Kidney epithelial cell (primary cell): ENCODE measurements around the gene CDK6. TPM values are rescaled to one million over a fixed set of nuclear protein-coding genes. Genes with fewer than 3 reads are reported as not detected.
A peak's percentile ranks its signal among the peaks of the same experiment; 100 is the strongest.

Source experiments
- DNase-seq: peaks from one replicate; pipeline ENCODE4 v3.0.0-alpha.2; 2010; ENCODE audit warnings: low read depth
- H3K27me3 ChIP-seq: 2 replicates; pipeline ENCODE4 v1.6.0; 2011; ENCODE audit warnings: low read length; ENCODE audit not compliant: control insufficient read depth, insufficient read depth
- H3K36me3 ChIP-seq: 2 replicates; pipeline ENCODE4 v1.5.1; 2011; ENCODE audit warnings: low read length; ENCODE audit not compliant: control insufficient read depth, insufficient read depth
- H3K4me3 ChIP-seq: 2 replicates; pipeline ENCODE4 v1.5.1; 2011; ENCODE audit warnings: low read depth, mild to moderate bottlenecking, control low read depth, low read length
- CTCF ChIP-seq: IDR thresholded peaks from 2 replicates; pipeline ENCODE4 v1.5.1; 2011; ENCODE audit warnings: mild to moderate bottlenecking, moderate library complexity, low read length, control low read depth, inconsistent platforms; ENCODE audit not compliant: insufficient read depth, poor library complexity, severe bottlenecking
- total RNA-seq: library from RNA; depleted of rRNA; stranded (reverse); fragments of >200 nt; gene quantifications from 2 replicates; pipeline ENCODE4 v1.2.3, GENCODE V29; 2015

The CDK6 gene
- total RNA-seq, 1 donor from 2014 or later = 91.0 TPM

DNA sequence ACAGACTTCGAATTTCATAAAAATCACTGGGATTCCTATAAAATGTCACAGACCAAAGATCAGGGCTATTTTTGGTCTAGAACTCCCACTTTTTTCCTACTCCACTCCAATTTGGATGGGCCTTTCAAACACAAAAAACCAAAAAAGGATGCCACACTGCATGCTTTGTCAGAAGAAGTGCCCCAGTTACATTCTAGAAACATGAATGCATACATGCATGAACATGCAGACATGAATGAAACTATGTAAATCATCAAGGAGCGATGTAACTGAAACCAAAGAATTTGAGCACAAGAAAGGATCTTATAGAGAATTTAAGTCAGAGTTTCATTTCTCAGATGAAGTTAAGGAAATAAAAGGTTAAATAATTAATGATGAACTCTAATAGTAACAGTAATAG is 214.3 kb downstream of the CDK6 start:
- H3K4me3 ChIP-seq = no peak overlapping the region
- no peak for DNase-seq
- H3K36me3 ChIP-seq = no peaks in the 10 kb centered on the region
- no peaks in the 10 kb centered on the region for H3K27me3 ChIP-seq
- TF ChIP-seq CTCF = no peak

GRCh38 chr7:92621561-92622023 is 214.8 kb downstream of the CDK6 start:
- TF ChIP-seq CTCF = no peak
- Histone ChIP-seq H3K27me3 (no peaks in the 10 kb centered on the region), H3K4me3 (no peak overlapping the region), H3K36me3 (no peaks in the 10 kb centered on the region)
- no peak for DNase-seq

- peak; percentile 65 for TF ChIP-seq CTCF
- no peak for DNase-seq
- Histone ChIP-seq H3K27me3 (no peaks in the 10 kb centered on the region), H3K4me3 (no peak overlapping the region), H3K36me3 (no peaks in the 10 kb centered on the region)
These were observed 215.3 kb downstream of the CDK6 start for GRCh38 chr7:92621026-92621540.

DNA sequence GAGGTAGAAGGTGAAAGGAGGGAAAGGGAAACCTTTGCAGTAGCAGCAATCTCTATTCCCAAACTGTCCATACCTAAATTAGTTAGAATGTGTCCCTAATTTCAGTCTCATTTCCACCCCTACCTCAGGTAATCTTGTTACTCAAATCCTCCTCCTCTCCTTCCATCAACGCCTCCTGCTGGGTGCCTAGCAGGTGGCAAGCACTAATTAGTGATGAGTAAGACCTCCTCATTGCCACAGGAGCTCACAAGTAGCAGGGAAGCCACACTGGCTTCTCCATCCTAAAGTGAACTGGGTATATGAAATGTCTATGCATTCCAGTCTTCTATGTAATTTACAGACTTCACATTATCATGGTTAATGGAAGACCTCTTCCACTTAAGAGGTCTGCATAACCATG is 220.5 kb downstream of the CDK6 start:
- H3K36me3 ChIP-seq = no peaks in the 10 kb centered on the region
- DNase-seq = no peak
- no peaks in the 10 kb centered on the region for H3K27me3 ChIP-seq
- no peak for TF ChIP-seq CTCF
- no peak overlapping the region for H3K4me3 ChIP-seq

- no peak overlapping the region for H3K4me3 ChIP-seq
- no peaks in the 10 kb centered on the region for H3K27me3 ChIP-seq
- no peak for TF ChIP-seq CTCF
- no peaks in the 10 kb centered on the region for H3K36me3 ChIP-seq
- DNase-seq = no peak
These were observed 221.7 kb downstream of the CDK6 start for GRCh38 chr7:92614660-92615174.

GRCh38 chr7:92613720-92614119 is 222.7 kb downstream of the CDK6 start:
- Histone ChIP-seq H3K27me3 (no peaks in the 10 kb centered on the region), H3K4me3 (no peak overlapping the region), H3K36me3 (no peaks in the 10 kb centered on the region)
- no peak for TF ChIP-seq CTCF
- no peak for DNase-seq
